Fibroblast of lung (primary cell): Measurements from ENCODE around the gene ASNS.
"Not testable (repeated sequence)": the region's sequence is repeated elsewhere in the genome, so short reads cannot be mapped to it uniquely, and the experiment has no call there.

Source experiments
- CTCF ChIP-seq, 2 donors: IDR thresholded peaks in 1 of 2; conservative IDR thresholded peaks in 1 of 2; 1 replicate in 1 of 2; 2 replicates in 1 of 2; pipeline ENCODE4 v1.5.1; 2011 to 2012; ENCODE audit warnings: low read length in 2 of 2, control low read depth in 1 of 2, inconsistent platforms in 1 of 2, low read depth in 1 of 2, mild to moderate bottlenecking in 1 of 2
- EZH2 ChIP-seq: IDR thresholded peaks from 2 replicates; pipeline ENCODE4 v1.5.1; 2012; ENCODE audit warnings: low read length, control low read depth, mild to moderate bottlenecking; ENCODE audit errors: missing control alignments

- TF ChIP-seq CTCF (conservative IDR thresholded peaks at IDR 0.05 in 1 of 2, IDR thresholded peaks at IDR 0.05 in 1 of 2; ENCODE audit: low read depth in 1 of 2, low read length in 2 of 2); EZH2: not testable (repeated sequence)
These were observed 24.7 kb upstream of the ASNS start for GRCh38 chr7:97896893-97897292.
